SK-N-MC (cell line): ENCODE data around the gene NDRG3.

Experiments
- EZH2 ChIP-seq: fragments of 200-600 bp; sonication (generic); IDR thresholded peaks from one replicate; pipeline ENCODE4 v1.6.1; 2017; ENCODE audit warnings: antibody characterized with exemption
- POLR2AphosphoS5 ChIP-seq: IDR thresholded peaks from 2 replicates; pipeline ENCODE4 v1.6.1; 2012; ENCODE audit warnings: mild to moderate bottlenecking, low read depth, low read length, borderline replicate concordance

- TF ChIP-seq EZH2 = no peak
- TF ChIP-seq POLR2AphosphoS5 = no peak
Measured at GRCh38 chr20:36784900-36785299, 39.0 kb upstream of the NDRG3 start.
